GM21825 (cell line): ENCODE results near the gene NELFB.

Source experiments
- ATAC-seq: cut with Tn5 transposase; IDR thresholded peaks from one replicate; pipeline ENCODE4 v1.9.1; 2021; ENCODE audit warnings: mild to moderate bottlenecking, moderate library complexity; ENCODE audit not compliant: unreplicated experiment

The NELFB gene

DNA sequence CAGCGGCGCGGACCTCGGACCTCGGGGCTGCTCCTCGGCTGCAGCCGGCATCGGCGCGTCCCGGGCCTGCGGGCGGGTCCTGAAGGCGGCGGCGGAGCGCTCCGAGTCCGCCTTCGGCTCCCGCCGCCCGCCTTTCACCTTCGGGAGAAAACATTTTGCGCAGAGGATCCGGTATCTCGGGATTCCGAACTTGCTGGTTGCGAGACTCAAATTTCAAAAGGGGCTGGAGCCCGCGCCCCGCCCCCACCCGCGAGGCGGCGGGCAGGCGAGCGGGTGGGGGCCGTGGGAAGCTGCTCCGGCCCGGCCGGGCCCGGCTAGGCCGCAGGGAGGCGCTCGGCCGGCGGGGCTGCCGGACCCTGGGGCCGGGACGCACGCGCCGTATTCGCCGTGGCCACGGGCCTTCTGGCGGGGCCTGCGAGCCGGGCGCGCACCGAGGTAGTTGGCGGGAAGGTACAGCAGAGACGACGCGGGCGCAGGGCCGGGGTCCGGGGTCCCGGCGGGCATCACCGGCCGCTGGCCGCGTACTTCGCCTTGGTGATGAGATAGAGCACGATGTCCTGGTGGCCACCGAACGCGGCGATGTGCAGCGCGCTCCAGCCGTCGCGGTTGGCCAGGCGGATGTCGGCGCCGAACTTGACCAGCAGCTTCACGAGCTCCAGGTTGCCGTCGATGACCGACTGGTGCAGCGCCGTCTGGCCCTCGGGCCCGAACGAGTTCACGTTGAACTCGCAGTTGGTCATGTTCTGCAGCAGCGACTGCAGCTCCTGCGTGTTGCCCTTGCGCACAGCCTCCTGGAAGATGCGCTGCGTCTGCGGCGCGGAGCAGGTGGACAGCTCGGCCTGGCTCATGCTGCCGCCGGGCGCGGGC lies 46.2 kb downstream of the NELFB start:
- ATAC-seq = no peak

DNA sequence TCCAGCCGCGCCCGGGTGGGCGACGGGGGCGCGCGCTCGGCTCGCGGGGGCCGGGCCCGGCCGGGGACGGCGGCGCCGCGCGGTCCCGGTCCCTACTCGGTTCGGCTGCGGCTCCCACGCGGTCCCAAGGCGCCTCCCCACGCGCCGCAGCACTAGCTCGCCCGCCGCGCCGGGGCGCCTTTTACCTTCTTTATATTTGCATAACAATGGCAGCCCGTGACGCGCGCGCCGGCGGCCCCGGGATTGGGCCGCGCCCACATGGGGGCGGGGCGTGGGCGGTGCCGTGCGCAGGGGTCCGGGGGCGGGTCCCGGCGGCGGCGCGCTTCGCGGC lies 47.0 kb downstream of the NELFB start, which contains the start of gene NRARP:
NRARP (minus strand) TSS at position 154 of the 331 bp plus-strand sequence. CDS start 343 bp downstream, outside the sequence.
- ATAC-seq = peak; percentile 68

DNA sequence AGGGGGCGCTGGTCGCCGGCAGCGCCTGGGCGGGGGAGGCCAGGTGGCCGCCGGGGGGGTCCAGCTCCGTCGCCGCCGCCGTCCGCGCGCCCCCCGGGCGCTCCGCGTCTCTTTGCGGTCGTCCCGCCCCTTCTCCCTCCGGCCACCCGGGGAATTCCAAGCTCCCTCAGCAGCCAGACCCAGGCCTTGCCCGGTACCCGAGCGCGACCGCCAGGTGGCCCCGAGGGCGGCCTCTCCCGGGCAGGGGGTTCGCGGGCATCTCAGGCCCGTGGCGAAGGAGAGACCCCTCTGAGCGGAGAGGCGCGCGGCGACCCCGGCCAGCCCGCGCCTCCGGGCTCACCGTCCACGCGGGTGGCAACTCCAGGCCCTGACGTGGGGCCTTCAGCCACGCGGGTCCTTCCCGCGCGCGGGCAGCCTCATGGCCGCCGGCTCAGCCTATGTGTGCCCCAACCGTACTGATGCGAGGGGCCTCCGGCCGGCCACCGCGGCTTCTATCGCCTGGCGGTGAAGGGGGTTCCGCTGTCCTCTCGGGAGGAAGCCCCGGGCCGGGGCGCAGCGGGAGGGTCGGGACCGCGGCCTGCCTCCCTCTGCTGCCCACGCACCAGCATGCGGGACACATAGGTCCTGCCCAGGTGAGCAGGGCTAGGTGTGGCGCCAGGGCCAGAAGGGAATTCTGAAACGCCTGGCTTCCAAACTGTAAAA lies 47.5 kb downstream of the NELFB start:
- ATAC-seq = peak; percentile 37

DNA sequence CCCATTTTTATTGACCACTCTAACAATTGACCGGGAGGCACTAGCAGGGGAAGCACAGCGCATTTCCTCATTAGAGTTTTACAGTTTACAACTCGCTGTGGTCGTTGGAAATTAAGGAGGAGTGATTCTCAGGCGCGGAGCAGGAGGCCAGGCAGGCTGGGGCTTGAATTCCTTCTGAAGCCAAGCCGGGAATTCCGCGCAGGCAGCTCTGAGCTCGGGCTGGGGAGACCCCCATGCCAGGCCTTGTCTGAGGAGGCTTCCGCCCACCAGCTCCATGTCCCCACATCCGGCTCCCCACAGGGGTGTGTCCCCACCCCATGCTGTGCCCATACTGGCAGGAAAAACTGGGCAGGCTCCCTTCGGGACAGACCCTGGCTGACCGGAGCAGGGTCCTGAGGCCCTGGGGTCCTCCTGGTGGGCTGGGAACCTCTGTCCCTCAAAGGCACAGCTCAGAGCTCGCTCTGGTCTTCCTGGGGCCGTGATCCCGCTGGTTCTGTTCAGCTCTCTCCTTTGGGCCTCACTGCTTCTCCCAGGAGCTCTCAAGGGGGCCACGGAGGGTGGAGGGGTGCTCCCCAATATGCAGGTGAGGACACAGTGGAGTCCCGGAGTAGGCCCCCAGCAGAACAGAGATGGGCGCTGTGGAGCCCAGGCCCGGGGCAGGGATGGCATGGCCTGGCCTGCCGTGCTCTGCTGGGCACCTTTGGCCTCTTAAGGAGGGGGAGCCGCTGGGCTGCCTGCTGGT lies 48.2 kb downstream of the NELFB start:
- no peak for ATAC-seq

DNA sequence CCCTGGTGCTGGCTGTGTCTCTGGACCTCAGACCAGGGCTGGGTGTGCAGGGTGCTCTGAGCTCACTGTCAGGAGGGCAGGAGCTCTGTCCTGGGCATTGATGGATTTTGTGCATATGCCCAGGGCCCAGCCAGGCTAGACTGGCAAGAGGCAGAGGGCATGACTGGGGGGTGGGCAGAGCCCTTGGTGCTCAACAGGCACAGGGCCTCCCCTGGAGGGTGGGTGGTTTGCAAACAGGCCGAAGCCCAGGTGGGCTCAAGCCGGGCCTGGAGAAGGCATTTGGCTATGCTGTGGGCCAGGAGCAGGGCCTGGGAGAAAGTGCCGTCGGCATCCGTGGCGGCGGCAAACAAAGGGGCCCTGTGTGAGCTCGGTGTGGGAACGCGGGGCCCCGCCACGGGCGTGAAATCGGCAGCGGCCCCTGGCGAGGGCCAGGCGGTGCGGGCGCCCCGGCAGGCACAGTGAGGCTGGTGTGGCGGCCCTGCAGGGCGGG lies 48.8 kb downstream of the NELFB start:
- no peak for ATAC-seq

DNA sequence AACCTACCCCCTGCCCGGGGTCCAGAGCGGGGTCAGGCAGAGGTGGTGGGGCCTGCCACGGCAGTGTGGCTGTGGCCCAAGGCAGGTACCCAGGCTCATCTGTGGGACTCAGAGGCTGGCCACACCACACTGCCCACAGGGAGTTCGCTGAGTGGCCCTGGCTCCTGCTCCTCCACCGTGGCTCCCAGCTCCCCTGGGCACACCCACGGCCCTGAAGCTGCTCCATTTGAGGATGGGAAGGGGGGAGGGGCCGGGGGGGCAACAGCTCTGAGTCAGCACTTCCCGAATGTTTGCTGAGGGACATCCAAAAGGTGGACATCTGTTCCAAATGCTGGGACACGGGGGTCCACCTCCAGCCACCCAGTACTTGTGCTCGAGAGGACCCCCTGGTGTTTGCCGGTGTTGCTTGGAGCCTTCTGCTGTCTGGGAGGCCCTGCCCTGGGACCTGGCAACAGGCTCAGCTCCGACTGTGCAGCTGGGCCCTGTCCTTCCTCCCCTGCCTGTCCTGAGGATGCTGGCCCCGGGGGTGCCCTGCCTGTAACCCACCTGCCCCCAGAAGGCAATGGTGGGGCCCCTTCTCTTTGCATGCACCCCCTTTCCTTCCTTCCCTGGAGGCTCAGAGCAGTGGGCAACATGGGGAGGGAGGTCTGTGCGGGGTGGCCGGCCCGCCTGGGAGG lies 49.4 kb downstream of the NELFB start:
- ATAC-seq = no peak

DNA sequence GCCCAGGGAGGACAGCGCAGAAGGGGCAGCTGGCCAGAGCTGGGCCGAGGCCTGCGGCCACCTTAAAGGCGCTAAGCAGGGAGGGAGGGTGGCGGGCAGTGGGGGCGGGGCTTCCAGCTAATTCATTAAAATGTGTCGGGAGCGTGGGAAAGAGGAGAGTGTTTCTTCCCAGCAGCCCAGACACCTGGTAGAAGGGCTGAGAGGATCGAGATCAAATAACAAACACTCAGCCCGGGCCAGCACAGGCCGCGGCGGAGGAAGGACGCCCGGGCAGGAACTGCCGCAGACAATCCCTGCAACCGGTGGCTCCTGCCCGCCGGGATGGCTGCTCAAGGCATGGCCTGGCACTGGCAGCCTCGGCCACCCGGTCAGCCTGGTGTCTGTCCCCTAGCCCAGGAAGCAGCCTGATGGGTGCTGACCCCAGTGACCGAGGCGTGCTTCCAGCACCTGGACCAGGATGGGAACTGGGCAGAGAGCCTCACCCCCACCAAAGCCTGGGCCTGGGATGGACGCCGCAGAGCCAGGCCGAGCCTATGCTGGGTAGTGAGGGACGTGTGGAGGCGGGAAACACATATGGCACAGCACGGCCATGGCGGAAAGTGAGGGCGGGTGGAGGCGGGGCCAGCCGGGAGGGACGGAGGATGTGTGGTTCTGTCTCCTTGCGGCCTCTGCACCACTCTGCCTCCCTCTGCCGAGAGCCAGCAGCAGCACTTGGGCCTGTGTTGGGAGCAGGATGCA lies 50.1 kb downstream of the NELFB start:
- no peak for ATAC-seq

DNA sequence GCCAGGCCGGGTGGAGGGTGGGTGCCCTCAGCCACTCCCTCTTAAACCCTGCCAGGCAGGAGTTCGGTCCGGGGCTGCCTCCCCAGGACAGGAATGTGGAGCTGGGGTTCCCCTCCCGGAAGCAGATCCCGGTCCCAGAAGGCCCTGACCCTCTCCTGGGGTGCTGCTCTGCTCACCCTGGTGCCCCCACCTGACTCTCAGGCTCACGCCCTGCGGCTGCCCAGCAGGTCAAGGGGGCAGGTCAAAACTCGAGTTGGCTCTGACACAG lies 50.6 kb downstream of the NELFB start:
- no peak for ATAC-seq

DNA sequence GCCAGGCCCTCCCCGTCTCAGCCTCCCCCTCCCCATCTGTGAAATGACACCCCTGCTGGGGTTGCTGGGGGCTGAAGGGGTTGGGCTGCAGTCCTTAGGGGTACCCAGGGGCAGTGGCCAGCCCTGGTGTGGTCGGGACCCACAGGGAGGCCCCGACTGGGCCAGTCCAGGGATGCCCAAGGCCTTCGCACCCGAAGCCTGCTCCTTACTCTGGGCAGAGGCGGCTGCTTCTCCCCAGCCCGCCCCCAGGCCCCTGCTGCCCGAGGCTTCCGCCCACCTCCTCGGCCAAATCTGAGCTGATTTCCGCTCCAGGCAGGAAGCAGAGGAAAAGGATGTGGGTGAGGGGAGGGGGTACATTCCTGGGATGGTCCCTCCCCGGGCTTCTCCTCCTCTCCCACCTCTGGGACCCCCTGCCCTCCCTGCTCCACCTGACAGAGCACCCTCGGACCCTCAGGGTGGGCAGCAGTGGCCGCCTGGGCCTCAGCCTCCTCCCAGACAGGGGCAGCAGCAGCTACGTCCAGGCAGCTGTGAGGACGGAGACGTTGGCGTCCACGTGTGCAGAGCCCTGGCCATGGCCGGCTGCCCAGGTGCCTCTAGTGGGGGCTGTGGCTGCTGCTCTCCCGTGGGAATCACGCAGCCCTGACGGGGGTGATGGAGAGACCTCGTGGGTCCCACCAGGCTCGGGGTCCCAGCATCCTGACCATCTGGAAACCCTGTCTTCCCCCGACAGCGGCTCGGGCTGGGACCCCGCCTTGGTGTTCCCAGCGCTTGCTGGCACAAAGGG lies 51.1 kb downstream of the NELFB start:
- no peak for ATAC-seq

DNA sequence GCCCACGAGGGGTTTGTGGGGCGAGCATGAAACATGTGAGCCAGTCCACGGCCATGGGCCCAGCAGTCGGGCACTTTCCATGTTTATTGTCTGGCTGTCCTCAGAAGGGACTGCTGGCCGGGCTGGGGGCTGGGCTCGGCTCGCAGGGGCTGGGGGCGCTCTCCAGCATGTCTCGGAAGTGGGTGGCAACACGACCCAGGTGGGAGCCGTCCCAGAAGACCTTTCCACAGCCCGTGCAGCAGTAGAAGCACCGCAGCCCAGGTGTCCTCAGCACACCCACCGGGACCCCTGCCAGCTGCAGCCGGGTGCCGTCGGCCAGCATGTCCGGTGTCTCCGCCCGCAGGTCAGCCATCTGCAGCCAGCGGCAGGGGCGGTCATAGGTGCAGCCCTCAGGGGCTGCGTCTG lies 51.7 kb downstream of the NELFB start:
- no peak for ATAC-seq

DNA sequence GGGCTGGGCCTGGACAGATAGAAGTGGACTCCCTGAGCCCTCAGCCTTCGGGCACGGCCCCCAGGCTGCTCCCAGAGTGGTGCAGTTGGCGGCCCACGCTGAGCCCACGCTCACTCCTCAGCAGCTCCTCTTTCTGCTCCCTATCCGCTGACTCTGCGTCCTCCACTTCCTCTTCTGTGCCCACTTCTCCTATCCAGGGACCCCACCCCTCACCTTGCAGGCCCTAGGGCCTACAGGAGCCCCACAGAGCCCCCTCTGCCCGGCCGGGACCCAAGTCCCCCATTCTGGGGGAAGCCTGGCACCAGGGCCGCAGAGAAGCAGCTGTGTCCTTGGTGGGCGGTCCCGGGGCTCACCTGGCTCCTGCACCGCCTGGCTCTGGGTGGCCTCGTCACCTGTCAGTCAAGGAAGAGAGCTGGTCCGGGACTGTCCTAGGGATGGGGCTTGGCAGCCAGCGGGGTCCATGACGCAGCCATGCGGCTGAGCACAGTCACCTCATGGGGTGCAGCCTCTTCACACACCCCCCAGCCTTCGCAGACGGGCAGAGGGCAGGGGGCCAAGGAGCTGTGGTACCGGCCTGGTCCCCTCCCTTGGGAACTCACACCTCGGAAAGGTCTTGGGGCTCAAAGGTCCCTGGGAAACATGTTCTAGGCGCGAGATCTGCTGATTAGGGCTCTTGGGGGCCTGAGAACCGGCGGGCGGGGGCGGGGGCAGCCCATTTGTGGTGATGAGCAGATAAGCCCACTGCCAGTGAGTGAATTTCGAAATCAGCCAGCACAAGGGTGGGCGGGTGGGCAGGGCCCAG lies 52.3 kb downstream of the NELFB start:
- no peak for ATAC-seq

DNA sequence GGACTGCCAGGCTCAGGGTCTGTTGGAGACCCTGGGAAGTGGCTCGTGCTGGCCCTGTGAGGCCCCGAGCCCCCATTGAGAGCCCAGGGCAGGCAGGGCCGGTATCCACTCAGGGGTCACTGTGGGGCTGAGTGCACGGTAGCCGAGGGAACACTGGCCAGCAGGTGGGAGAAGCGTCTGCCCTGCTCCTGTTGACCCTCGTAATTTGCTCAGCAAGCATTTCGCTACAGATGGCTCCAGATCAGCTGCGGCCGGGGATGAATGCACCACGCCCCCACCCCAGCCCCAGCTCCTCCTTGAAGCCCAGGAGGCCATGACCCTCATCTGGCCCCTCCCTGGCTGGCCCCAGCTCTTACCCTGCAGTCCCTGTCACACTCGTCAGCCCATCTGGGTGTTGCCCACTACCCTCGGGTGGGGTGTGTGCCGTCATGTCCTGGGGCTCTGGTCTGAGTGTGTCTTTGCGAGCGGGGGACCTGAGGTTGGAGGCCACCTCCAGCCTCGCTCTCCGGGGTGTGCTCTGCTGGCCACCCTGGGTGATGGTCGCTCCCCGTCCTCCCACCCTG lies 53.0 kb downstream of the NELFB start:
- ATAC-seq = no peak

DNA sequence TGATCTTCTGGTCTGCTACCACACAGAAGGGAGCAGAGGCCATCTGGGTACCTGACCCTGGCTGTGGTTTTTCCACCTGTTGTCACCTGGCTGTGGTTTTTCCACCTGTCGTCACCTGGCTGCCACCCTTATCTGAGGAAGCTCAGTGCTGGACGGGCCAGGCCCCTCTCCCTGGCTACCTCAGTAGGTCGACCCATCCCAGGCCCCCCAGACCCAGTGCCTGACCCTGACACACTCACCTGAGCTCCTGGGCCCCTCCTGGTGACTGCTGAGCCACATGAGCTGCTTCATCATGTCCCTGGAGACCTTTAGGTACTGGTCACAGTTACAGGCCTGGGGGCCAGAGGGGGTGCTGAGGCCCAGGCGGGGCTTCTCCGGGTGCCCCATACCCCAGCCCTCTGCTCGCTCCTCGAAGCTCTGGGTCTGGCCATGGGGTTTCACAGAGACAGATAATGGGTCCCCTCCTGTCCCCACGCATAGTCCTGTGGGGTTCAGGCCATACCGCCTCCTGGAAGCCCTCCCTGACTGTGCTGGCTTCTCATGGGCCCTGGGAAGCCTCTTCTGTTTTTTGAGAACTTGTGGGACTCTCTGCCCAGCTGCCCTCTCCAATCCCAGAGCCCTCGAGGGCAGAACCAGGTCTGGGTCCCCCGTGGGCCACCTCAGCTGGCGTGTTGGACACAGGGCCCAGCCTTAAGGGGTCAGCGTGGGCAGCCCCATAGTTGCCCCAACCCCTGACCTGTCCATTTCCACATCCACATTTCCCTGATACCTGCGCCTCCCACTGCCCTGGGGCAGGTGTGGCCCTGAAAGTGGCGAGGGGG lies 54.5 kb downstream of the NELFB start:
- no peak for ATAC-seq

DNA sequence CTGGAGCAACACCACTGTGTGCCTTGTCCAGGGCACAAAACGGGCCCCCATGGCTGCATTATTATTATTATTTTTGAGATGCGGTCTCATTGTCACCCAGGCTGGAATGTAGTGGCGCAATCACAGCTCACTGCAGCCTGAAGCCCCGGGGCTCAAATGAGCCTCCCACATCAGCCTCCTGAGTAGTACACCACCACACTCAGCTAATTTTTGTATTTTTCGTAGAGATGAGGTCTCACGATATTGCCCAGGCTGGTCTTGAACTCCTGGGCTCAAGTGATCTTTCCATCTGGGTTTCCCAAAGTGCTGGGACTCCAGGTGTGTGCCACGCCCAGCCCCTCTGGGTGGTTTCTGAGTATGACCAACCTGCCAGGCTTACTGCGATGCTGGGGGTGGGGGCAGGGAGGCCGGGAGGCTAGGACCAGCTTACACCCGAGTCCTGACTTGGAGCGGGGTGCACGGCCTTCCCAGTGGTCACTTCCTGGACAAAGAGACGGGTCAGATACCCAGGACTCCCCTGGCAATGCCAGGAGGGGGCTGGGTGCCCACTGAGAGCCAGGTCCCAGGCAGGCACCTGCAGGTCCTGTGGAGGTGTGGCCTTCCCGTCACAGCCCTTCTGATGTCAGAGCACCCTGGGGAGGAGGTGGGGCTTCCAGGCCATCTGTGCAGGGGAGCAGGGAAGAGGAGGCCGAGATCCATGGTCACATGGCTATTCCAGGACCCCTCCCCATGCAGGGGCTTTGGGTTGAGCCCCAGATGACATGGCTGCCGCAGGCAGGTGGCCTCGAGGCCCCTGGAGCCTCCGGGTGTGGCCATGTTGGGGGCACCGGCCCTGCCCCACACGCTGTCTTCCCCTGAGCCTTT lies 55.3 kb downstream of the NELFB start:
- no peak for ATAC-seq

DNA sequence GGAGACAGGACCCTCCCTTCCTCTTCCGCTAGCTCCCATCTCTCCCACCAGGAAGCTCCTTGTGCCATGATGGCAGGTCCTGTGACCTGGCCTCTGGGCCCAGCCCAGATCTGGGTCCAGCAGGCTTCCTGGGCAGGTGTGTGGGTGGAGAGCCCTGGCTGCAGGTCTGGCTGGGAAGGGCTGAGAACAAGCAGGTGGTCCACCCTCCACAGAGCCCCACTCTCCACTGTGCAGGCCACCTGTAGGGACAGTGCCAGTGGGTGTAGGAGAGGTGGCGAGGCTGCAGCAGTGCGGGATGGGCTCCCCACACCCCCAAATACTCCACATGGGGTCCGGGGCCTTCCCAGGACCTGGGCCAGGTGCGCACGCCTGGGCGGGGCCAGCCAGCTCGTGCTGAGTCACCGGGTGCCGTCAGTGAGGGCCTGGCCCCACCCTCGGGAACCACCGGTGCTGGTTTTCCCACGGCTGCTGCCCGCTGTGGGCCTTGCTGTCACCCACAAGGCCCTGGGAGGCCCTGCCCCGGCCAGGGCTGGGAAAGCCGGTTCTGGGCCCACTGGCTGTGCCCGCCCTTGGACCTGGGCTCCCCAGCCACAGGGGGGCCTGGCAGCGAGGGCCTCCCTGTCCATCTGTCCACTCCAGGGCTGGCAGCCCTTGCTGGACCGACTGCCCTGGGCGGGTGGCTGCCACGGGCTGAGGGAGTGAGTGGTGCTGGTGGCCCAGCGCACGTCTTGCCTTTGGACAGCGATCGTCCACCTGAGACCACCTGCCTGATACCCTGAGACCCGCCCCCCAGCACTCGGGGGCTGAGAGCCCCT lies 56.3 kb downstream of the NELFB start:
- ATAC-seq = no peak
